Testis (tissue), 3 donors: ENCODE measurements around the gene CDH4. TPM values are rescaled to one million over a fixed set of nuclear protein-coding genes. Genes with fewer than 3 reads are reported as not detected.

Experiments
- DNase-seq: peaks from one replicate; pipeline ENCODE4 v3.0.0-alpha.2; 2019
- H3K27ac ChIP-seq, 2 donors: fragments of 200-600 bp; sonication (generic); one replicate each; pipeline ENCODE4 v1.5.1; 2019
- H3K27me3 ChIP-seq: fragments of 200-600 bp; sonication (generic); one replicate; pipeline ENCODE4 v1.5.1; 2019
- H3K36me3 ChIP-seq: fragments of 200-600 bp; sonication (generic); one replicate; pipeline ENCODE4 v1.5.1; 2017; ENCODE audit warnings: low read depth; ENCODE audit errors: missing control alignments
- H3K4me1 ChIP-seq: fragments of 200-600 bp; sonication (generic); one replicate; pipeline ENCODE4 v1.5.1; 2019
- H3K4me3 ChIP-seq, 2 donors: fragments of 200-600 bp; sonication (generic); one replicate each; pipeline ENCODE4 v1.5.1; 2017 to 2019
- H3K9me3 ChIP-seq: fragments of 200-600 bp; sonication (generic); one replicate; pipeline ENCODE4 v1.5.1; 2017
- POLR2A ChIP-seq: fragments of 450-650 bp; IDR thresholded peaks from one replicate; pipeline ENCODE4 v1.6.1; 2017; ENCODE audit warnings: antibody characterized with exemption, mild to moderate bottlenecking, moderate library complexity
- WGBS, 2 donors: methylation state at CpG; one replicate each; pipeline ENCODE4 v1.1.5; 2018; 5-methylcytosine and 5-hydroxymethylcytosine counted together
- intact Hi-C: fragments of 100-400 bp; cut with DNase I; formaldehyde crosslinking; loops from one replicate; pipeline ENCODE4 v1.15.1; 2023; ENCODE audit warnings: low total_unique reads
- polyA plus RNA-seq: library from polyadenylated mRNA; stranded (reverse); fragments of 350-450 nt; fragmentation: Illumina TruSeq; extraction: RNeasy Lipid Tissue Mini Kit (QIAGEN cat#74804); gene quantifications from one replicate; pipeline ENCODE4 v1.2.3, GENCODE V29; 2014; ENCODE audit warnings: low read depth, low replicate concordance; ENCODE audit not compliant: insufficient read depth
- total RNA-seq, 2 donors: library from RNA; depleted of rRNA; stranded (reverse); fragments of >200 nt; gene quantifications; one replicate each; pipeline ENCODE4 v1.2.3, GENCODE V29; 2016
- TF ChIP-seq, protein P1 (sequence below), 3 experiments: fragments of 450-650 bp in 2 of 3; fragments of 200-600 bp in 1 of 3; sonication (generic) in 1 of 3; IDR thresholded peaks; one replicate each; pipeline ENCODE4 v1.5.1; 2016 to 2019; ENCODE audit warnings: antibody characterized with exemption in 3 of 3, mild to moderate bottlenecking in 2 of 3, moderate library complexity in 1 of 3

CDH4 gene
- total and polyA plus RNA-seq, 3 donors from 2014 or later = 1.4 to 3.3 (median 1.9) TPM

DNA sequence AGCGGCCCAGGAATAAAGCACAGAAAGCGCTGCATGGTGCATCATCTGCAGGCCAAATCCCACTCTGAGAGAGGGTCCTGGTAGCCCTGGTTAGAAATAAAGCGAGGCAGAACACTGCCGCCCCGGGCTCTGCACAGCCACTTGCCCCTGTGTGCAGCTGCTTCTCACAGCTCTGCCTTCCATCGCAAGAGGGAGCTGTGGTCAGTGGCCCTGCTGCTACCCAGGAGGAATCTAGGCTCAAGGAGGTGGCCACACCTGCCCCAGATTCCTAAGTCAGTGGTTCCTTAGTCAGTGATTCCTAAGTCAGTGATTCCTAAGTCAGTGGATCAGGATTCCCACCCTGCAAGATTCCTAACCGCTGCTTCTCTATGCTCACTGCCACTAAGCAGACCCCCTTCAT, 8.8 kb downstream of the CDH4 start:
- intact Hi-C loops = no loop called here
- Histone ChIP-seq H3K4me3 (no peak overlapping the region), H3K36me3 (no peaks in the 10 kb centered on the region), H3K27ac (no peak overlapping the region), H3K9me3 (no peaks in the 10 kb centered on the region), H3K4me1 (no peaks in the 10 kb centered on the region), H3K27me3 (no peaks in the 10 kb centered on the region)
- 72 to 76% methylated on average over 7 of the region's 7 CpGs for WGBS, 2 donors
- TF ChIP-seq POLR2A = no peak
- TF ChIP-seq, protein P1, sequence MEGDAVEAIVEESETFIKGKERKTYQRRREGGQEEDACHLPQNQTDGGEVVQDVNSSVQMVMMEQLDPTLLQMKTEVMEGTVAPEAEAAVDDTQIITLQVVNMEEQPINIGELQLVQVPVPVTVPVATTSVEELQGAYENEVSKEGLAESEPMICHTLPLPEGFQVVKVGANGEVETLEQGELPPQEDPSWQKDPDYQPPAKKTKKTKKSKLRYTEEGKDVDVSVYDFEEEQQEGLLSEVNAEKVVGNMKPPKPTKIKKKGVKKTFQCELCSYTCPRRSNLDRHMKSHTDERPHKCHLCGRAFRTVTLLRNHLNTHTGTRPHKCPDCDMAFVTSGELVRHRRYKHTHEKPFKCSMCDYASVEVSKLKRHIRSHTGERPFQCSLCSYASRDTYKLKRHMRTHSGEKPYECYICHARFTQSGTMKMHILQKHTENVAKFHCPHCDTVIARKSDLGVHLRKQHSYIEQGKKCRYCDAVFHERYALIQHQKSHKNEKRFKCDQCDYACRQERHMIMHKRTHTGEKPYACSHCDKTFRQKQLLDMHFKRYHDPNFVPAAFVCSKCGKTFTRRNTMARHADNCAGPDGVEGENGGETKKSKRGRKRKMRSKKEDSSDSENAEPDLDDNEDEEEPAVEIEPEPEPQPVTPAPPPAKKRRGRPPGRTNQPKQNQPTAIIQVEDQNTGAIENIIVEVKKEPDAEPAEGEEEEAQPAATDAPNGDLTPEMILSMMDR (IDR thresholded peaks at IDR 0.05) = no peak
- no peak for DNase-seq

DNA sequence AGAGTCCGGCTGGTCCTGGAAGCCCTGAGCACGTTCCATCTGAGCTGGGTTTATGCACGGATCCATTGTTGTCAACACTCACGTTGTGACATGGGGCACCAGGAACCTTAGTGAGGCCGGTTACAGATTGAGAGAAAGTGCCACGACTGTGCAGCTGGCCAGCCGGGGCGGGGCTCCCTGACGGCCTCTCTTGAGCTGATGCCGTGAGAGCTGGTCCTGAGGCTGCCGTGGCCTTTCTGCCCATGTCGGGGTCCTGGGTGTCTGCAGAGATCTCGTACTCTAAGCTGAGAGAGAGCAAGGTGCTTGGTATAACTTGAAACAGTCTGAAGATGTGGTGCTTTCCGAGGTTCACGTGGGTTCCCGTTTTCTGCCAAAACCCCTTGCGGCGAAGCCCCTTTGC, 10.0 kb downstream of the CDH4 start:
- Histone ChIP-seq H3K4me3 (no peak overlapping the region), H3K4me1 (no peaks in the 10 kb centered on the region), H3K36me3 (no peaks in the 10 kb centered on the region), H3K27ac (no peak overlapping the region), H3K27me3 (no peaks in the 10 kb centered on the region), H3K9me3 (no peaks in the 10 kb centered on the region)
- DNase-seq = no peak
- intact Hi-C loops = no loop called here
- no peak for TF ChIP-seq POLR2A
- TF ChIP-seq, protein P1 (IDR thresholded peaks at IDR 0.05) = no peak
- 62 to 81% methylated on average over 10 to 18 of the region's 18 CpGs for WGBS, 2 donors

DNA sequence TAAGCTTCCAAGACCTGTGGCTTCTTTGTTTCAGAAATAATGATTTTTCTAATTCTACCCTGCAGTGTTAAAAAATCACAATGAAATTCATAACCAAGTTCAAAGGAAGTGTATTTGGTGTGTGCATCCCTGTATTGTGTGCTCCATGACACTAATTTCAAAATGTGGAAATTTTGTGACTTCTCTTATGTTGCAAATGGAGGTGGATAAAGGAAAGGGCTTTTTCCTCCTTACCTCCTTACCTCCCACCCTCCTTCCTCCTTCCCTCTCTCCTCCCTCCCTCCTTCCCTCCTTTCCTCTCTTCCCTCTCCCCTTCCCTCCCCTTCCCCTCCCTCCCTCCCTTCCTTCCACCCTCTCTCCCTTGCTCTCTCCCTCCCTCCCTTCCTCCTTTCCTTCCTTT, 10.5 kb downstream of the CDH4 start:
- H3K27ac ChIP-seq = no peak overlapping the region
- no peak for TF ChIP-seq POLR2A
- TF ChIP-seq, protein P1 (IDR thresholded peaks at IDR 0.05) = no peak
- DNase-seq = no peak
- intact Hi-C loops = no loop called here
- H3K4me3 ChIP-seq = no peak overlapping the region
- no peaks in the 10 kb centered on the region for H3K36me3 ChIP-seq
- no peaks in the 10 kb centered on the region for H3K4me1 ChIP-seq
- H3K27me3 ChIP-seq = no peaks in the 10 kb centered on the region
- no peaks in the 10 kb centered on the region for H3K9me3 ChIP-seq

DNA sequence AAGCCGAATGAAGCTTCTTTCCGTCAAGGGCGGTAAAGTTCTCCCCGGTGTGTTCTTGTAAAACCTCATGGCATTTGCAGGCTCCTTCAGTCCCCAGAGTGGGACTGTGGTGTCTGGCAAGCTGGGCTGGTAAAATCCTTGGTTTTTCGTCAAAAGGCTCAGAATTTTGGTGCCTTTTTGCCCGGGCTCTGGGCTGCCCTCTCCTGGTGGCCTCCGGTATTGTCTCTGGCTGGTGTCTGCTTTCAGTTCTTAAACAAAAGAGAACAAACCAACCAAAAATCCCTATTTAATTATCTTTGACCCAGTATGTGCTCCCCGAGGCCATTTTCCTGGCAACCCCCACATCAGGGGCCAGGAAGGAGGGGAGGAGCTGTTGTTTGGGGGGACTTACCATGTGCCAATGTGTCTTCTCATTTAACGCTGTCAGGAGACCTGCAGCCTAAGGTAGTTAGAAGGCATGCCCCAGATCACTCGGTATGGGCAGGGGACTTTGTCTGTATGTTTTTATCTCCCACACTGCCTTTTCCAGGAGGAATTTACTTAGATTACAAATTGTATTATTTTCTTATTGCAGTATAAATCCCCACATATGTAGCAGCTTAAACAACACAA, 11.1 kb downstream of the CDH4 start:
- TF ChIP-seq POLR2A = no peak
- TF ChIP-seq, protein P1 (IDR thresholded peaks at IDR 0.05) = peak; percentile 22 to 80 (median 52)
- H3K4me1 ChIP-seq = no peaks in the 10 kb centered on the region
- DNase-seq = peak; percentile 47
- WGBS, 2 donors = 46 to 49% methylated on average over 10 of the region's 10 CpGs
- H3K9me3 ChIP-seq = no peaks in the 10 kb centered on the region
- no peaks in the 10 kb centered on the region for H3K27me3 ChIP-seq
- H3K27ac ChIP-seq = no peak overlapping the region
- no peak overlapping the region for H3K4me3 ChIP-seq
- no peaks in the 10 kb centered on the region for H3K36me3 ChIP-seq
- intact Hi-C loops = no loop called here

DNA sequence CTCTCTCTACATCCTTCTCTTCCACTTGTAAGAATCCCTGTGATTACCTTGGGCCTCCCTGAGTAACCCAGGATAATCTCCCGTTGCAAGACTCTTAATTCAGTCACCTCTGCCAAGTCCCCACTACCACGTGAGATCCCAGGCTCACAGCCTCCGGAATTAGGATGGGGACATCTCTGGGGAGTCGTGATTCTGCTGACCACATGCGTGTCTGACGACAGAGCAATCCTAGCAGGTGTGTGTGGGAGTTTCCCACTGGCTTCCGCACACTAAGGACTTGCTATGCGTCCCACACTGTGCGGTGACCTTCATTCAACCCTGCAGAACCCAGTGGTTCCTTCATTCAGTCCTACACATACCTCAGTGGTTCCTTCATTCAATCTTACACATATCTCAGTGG, 11.9 kb downstream of the CDH4 start:
- no peaks in the 10 kb centered on the region for H3K4me1 ChIP-seq
- no peaks in the 10 kb centered on the region for H3K36me3 ChIP-seq
- intact Hi-C loops = no loop called here
- WGBS, 2 donors = 74 to 85% methylated on average over 9 of the region's 9 CpGs
- DNase-seq = no peak
- H3K4me3 ChIP-seq = no peak overlapping the region
- H3K27me3 ChIP-seq = no peaks in the 10 kb centered on the region
- H3K9me3 ChIP-seq = no peaks in the 10 kb centered on the region
- no peak overlapping the region for H3K27ac ChIP-seq
- TF ChIP-seq, protein P1 (IDR thresholded peaks at IDR 0.05) = no peak
- TF ChIP-seq POLR2A = no peak
